Amniotic stem cell (primary cell): ENCODE data around the gene MCC.

Source experiments
- DNase-seq: peaks from one replicate; lab custom pipeline; 2025; lab: John Stamatoyannopoulos, UW

Gene MCC

DNA sequence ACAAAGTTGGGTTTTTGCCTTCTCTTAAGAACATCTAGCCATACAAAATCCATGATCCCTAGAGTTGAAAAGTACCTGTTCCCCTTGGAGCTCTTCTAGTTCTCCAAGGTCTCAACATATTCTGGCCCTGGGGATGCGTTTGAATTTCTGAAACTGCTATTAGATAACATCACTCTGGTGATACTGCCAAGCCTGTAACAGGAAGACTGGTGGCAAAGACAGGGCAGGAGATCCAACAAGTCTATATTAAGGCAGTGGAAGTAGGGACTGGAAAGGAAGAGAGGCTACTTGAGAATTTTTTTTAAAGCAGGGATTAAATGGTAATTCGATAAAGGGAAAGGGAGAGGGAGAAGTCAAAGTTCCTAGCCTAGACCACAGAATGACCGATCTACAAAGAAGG, 264.9 kb downstream of the MCC start:
- DNase-seq: no peak

DNA sequence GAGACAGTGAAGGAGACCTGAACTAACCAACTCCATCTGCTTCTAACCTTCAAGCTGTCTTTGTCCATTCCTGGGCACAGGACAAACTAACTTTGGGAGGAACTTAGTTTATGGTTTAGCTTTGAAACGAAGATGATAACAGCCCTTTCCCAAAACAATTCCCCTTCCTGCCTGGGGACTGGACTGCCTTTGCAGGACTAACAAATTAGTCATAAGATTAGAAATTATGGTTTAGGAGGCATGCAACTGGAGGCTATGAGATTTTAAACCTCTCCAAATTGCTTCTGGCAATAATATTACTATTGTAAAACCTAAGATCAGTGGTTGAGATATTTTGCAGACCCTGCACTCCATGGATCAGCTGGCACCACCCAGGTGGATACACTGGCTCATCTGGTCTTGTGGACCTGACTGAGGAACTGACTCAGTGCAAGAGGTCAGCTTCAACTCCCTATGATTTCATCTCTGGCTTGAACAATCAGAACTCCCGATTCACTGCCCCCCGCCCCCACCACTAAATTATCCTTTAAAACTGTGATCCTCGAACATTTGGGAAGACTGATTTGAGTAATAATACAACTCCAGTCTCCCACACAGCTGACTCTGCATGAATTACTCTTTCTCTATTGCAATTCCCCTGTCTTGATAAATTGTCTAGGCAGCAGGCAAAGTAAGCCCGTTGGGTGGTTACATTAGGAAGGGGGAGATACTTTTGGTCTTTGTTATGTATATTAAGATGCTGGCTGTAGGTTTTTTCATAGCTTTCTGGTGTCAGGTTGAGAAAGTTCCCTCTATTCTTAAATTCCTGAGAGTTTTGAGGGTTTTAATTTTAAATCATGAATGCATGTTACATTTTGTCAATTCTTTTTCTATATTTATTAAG, 266.7 kb downstream of the MCC start:
- no peak for DNase-seq

DNA sequence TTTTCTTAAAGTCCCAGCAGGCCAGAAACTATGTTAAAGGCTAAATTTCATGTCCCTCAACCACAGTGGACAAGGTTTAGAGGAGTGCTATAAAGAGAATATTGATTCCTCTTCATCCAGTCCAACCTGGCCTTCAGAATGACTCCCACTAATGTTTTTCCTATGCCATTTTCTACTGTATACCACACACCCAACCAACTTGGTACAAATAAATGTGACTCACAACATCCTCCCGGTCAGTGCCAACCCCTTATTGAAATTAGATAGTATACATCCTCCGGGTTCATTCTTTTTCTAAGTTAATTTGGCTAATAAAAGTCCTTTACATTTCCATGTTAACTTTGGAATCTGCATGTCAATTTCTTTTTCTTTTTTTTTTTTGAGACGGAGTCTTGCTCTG, 268.6 kb downstream of the MCC start:
- DNase-seq: no peak

DNA sequence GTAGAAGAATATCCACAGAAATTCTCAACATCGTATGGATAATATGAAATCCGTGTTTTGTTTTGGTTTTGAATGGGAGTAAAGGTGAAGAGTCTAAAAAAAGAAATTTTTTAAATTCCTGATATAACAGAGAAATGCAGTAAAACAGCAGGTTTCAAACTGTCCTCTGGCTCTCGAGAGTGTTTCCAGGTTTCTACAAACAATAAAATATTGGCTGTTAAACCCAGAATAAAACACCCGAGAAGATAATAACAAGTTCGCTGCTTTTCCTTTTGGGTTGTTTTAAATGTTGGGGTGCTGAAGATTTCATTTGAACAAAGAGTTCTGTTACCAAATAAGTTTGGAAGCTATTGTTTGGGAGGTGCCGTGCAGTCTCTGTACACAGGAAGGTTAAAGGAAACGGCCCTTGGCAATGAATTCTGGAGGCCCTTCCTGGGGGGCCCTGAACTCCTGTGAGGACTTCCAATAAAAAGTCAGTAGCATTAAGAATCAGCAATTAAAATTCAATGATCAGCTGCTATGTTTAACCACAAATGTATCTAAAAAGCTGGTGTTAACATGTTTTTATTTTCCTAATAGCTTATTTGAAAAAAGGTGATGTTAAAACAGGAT, 269.2 kb downstream of the MCC start:
- DNase-seq: no peak

DNA sequence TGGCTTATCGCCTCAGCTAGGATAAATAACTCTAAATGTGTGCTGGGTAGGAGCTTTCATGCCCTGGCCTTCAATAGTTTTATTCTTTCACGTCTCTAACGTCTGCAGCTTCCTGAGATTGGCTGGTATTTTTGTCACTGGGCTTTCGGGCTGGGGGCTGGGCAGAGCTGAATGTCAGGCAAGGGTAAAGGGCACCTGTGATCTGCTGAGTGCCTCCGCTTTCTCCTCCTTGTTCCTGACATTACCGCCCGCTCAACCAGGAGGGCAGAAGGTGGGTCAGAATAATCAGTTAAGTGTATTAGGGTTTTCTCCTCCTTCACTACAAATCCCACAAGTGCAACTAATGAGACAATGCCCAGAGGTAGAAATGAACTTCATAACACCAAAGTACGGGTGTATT, 270.1 kb downstream of the MCC start:
- DNase-seq: no peak

DNA sequence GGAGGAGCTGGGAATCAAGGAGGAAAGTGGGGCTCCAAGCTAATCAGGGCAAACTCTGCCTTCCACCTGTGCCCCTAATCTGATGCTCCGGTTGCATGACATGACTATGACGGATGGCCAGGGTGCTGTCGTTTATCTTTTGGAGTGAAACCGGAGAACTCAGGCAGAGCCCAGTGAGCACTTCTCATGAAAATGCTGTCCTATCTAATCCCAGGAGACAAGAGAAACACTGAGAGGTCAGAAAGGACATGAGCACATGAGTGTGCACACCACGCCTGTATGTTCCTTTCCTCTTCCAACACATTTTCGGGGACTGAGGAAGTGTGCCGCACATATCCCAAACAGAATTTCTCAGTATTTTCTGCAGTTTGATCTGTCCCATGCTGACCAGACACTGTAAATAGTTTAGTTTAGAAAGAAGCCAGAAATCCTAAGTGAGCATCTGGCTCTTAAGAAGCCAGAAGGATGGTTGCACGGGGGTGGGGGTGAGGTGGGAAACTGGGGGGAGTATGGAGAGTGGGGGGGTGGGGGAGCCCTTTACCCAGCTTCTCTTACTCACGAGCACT, 270.6 kb downstream of the MCC start:
- no peak for DNase-seq

DNA sequence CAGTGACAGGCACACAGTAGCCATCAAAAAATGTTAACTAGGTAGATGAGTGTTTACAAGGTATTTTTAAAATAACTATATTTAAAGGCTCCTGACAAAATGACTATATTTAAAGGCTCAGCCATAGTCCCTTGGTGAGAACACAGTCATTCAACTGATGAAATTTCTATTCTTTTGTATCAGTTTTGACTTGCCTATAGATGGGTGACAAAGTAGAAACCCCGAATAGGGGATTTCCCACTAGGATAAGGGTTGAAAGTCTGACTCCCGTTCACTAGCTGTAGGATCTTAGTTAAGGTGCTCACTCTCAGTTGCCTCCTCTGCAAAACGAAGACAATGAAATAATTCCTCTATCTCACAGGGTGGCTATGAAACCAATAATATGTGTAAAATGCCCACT, 271.7 kb downstream of the MCC start:
- DNase-seq: no peak

DNA sequence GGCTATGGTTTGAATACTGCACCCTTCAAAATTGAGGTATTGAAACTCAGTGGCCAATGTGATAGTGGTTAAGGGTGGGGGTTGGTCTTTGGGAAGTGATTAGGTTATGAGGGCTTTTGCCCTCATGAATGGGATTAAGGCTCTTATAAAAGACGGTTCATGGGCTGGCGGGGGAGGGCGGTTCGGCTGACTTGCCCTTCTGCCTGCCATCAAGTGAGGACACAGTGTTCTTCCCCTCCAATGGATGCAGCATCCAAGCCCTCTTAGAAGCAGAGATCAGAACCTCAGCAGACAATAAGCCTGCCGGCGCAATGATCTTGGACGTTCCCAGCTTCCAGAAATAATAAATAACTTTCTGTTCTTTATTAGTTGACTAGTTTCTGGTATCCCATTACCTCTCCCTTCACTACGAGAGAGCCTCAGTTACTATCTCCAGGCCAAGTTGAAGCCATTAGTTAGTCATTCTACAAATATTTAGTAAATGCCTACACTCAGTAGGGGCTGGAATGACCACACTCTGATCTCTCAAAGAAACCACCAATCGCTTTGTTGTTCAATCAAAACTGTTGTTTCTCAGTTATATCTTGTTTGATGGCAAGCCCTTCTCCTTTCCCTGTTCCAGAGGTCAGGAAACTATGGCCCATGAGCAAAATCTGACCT, 272.7 kb downstream of the MCC start:
- DNase-seq: no peak

DNA sequence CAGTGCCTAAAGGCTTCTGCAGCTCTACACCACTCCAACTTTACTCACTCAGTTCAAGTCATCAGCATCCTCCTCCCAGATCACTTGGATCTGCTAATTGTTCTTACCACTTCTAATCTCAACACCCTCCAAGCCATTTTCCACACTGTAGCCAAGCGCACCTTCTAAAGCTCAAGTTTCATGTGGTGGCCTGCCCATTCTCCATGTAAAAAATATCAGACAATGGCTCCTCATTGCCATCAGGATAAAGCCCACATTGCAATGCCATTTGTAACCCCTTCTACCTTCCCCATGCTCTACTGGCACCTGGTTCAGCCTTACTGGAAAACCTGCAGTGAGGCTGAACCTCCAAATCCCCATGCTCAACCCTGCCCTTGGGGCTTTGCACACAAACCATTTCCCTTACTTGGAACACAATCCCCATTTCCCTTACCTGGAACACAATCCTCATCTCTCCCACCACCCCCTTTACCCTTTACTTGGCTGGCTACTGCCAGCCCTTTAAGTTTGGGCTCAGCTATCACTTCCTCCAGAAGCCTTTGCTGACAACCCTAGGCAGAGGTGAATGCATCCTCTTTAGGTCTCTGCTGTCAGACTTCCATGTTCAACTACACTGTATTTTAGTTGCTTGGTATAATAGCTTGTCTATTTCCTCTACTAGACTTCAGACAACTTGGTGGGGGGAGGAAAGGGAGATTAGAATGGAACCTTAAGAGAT, 273.5 kb downstream of the MCC start:
- DNase-seq: no peak

DNA sequence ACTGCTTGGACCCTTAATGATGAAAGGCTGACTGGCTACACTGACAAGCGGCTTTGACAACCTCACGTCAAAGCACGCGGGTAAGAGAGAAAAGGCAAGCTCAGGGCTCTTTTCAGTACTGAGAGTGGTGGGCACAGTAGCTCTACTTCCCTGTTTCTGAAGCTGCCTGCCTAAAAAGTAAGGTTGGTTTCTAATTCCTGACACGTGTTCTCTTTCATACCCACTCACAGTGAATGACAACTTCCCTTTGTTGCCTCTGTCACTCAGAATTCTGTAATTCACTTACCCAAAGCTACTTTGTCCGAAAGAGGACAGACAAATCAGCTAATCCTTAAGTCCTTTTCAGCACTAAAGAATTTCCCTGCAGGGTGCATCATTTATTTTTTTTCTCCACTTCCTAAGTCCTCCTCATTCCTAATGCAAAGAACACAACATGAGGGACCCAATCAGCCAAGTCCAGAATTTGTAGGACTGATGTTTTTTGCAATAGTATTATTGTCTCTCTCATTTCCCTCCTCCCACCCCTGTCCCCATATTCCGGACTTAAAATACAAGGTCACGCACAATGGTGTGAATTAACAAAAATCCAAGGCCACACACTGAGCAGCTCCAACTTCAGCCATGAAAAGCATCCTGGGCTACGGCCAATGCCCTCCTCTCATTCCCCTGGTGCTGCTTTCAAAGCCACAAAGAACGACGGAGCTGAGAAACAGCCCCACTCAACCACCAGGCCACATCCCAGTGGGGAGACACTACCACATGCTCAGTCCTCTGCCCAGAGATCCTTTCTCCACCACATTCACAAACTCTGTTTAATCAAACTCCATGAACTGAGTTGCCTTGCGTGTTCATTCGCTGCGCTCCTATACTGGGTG, 274.5 kb downstream of the MCC start:
- no peak for DNase-seq

DNA sequence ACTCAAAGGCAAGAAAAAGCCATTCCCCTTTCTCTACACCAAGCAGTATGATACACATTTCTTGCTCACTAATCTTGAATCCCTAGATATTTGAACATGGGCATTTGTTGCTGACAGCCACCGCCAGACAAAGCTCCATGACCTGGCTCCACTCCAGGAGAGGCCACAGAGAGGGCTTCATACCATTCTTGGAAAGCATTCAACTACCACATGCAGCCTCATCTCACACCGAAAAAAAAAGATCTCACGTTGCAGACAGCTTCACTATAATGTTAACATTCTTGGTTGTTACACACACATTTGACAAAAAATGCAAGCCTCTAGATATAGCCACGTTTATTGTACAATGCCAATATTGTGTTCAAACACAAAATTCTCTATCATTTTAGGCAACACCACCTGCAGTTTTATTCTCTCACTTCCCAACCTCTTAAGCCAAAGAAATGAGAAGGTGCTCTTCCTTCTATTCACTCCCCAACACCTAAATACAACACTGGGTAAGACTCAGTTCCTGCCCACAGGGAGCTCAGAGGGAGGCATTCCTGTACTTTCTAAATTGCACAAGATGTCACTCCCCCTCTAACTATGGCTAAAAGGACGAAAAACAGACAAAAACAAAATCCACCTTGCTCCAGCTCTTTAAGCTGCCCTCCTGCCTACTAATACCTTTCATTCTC, 275.9 kb downstream of the MCC start:
- no peak for DNase-seq

DNA sequence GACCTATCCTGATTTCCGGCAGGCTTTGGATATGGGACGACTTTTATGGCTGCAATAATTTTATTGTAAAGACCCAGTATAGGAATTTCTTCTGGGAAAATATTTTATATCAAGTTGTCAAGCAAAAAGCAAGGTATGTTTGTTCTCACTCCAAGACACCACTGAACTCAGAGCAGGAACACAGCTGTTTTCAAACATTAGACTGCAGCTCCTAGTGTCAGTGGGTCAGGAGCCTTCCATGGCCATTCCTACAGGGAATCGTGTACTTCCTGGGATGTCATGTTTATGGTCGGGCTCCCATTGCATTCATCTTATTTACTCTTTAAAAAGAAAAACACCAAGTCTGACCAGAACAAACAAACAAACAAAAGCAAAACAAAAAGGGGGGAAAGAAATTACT, 278.8 kb downstream of the MCC start:
- no peak for DNase-seq

DNA sequence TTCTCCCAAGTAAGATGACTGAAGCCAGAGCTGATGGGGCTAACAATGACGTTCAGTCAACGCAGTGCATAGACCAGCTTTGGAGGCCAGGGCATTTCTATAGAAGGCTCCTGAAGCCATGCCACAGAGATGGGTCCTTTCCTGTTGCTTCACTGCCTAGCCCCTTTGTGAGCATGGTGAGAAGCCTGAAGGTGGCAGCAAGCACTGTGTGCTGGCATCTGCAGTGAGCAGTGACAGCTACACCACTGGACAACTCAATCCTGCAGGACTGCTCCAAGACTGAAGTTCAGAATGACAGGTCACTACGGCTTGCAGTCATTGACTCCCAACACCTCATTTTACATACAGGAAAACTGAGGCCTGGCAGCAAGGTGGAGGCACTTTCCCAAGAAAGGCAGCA, 282.4 kb downstream of the MCC start:
- no peak for DNase-seq

DNA sequence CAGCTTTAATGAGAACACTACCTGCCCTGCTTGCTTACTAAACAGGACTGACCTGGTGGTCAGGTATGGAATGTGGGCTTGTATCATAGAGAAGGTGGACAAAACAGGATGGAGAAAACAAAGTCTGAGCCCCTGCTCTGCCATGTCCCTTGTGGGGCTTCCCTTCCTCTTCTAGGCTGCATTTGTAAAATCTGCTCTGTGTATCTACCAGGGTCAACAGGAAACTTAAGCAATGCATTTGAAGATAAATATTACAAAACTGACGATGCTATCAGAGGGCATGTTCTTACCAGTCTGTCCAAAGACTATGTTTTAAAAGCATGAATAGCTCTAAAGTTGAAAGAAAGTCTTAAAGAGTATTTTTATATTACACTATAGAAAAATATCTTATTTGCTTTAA, 282.9 kb downstream of the MCC start:
- DNase-seq: no peak

DNA sequence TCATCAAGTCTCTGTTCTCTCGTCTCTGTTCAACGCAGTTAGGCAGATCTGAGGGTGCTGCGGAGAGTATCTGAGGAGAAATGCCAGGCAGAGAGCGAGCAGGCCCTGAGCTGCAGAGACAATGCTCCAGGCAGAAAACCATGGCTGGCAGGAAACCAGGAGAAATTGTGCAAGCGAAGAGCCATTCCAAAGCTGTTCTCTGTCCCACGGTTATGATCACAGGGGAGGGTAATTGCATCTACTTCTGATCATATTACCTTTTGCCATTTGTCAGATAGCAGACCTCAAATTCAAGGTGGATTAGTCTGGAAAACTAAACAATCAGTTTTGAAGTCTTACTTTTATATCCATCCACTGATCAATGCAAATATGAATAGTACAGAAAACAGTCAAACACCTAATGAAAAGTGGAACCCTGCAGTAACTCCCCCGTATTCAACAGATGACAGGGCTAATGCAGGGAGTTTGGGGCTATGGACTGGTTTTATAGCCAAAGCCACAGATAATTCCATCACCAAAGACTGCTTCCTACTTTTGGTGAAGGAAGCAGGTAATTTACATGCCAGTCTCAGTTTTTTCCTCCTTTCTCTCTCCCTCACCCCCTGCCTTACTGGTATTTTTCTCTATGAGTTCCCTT, 283.6 kb downstream of the MCC start:
- no peak for DNase-seq

DNA sequence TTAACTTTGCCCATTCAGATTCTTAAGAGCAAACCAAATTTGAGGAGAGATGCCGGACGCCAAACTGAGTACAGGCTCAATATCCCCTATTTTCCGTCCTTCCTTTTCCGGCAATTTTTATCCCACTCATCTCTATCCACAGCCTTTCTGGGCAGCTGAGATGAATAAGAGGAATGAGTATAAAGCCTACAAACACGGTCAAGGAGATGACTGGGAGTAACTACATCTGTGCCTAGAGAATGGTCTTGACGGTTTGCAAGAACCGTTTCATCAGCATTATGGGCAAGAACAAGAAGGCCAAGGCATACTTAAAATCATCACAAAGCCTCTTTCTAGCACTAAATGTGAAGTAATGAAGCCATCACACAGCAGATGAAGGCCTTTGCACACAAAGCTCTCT, 284.3 kb downstream of the MCC start:
- DNase-seq: no peak

DNA sequence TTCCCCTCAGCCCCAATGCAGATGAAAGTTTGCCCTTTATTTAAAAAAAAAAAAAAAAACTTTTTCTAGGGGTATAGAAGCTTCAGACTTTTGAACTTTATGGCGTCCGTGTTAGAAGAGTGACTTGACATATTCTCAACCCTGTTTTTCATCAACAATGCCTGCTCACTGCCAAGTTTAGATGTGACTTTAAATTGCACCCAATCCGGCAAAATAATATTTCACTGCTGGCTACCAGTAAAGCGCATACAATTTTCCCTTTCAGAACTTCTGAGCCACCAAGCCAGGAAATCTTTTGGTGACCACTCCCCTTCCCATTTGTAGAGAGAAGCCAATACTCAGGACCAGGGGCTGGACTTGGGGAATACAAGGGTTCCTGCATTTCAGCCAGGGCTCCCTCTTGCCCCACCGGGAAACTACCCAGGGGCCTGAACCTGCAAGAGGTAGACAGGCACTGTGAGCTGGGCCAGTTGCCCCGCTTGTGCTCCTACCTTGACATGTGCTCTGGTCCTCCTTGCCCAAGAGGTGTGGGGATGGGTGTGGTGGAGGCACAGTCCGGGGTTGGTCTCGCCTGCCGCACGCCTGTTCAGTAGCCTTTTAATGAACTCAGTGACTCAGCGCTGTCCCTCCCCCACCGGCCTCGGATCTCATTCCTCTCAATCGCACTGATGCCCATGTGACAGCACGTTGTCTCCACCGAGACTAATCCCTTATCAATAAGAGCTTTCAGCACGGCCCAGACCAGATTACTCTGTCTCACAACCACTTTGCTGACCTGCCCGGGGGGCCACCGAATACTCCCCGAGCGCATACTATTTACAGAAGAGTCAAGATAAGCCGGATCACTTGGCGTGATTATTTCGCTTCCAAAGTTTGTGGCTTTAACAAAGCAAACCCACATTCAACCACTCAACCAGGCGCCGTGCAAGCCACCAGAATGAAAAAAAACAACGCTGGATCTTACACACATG, 285.2 kb downstream of the MCC start:
- DNase-seq: no peak

DNA sequence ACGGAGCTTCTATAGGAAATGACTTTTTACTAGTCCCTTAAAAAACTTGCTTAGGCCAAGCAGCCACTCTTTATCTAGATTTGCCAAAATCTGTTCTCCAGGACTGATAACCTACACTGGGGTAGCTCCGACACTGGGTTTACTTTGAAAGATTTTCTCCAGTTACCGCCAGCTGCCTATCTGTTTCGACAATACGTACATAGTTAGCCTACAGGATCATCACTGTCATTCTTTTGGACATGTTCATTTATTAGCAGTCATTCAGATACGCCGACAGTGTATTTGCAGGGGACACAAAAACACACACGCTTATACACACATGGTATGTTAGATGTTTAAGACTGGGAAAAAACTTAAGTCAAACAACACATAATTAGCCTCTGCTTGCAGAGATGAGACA, 286.0 kb downstream of the MCC start:
- no peak for DNase-seq

DNA sequence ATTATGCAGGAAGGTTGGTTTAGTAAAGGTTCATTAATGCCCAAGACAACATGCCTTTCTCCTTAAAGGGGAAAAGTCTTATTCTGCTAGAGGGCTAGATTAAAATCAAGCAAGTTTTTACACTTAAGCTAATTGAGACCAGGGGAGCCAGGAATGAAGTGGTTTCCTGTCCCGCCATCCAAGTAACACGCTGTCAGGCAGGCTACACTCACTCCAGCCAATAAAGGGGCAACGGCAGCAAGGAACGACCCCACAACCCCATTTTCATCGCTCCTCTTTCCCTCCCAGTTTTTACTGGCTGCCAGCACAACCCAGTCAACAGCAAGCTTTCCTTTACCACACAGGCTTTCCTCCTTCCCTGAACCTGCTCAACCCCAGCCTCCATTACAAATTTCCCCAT, 286.5 kb downstream of the MCC start:
- no peak for DNase-seq
